Amygdala (tissue), 56 donors: ENCODE data around the gene TMEM185A.
"Not testable (repeated sequence)": the region's sequence is repeated elsewhere in the genome, so short reads cannot be mapped to it uniquely, and the experiment has no call there.

Experiments
- DNase-seq, 56 donors: peaks; one replicate each; lab custom pipeline; 2025; lab: John Stamatoyannopoulos, UW

TMEM185A gene

DNA sequence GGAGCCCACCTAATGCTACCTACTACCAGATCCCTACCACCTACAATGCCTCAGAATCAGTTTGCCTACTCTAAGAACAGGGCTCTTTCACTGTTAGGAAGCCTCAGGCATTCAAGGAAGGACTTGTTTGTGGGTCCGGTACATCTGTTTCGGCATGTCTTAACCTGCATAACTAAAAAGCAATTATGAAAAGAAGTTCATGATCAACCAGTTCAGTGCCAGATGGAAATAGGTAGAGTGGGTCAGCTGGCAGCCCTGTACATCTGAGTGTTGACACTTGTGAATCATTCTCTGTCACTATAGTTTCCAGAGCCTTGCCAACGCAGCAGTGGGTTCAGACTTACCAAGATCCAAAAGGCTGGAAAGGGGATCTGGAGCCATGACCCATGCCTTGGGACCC is 3.3 kb downstream of the TMEM185A start:
- DNase-seq: no peak

DNA sequence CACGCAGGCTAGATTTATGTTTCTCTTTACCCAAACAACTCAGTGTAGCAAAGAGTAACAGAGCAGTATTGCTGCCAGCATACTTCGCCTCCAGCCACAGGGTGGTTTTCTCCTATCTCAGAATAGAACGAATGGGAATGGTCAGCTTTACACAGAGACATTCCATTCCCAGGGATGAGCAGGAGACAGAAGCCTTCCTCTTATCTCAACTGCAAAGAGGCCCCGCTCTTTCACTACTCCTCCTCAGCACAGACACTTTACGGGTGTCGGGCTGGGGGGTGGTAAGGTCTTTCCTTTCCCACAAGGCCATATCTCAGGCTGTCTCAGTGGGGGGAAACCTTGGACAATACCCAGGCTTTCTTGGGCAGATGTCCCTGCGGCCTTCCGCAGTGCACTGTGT is 4.8 kb downstream of the TMEM185A start:
- not testable (repeated sequence) for DNase-seq

DNA sequence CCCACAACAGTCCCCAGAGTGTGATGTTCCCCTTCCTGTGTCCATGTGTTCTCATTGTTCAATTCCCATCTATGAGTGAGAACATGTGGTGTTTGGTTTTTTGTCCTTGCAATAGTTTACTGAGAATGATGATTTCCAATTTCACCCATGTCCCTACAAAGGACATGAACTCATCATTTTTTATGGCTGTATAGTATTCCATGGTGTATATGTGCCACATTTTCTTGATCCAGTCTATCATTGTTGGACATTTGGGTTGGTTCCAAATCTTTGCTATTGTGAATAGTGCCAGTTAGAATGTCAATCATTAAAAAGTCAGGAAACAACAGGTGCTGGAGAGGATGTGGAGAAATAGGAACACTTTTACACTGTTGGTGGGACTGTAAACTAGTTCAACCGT is 11.9 kb downstream of the TMEM185A start:
- not testable (repeated sequence) for DNase-seq

DNA sequence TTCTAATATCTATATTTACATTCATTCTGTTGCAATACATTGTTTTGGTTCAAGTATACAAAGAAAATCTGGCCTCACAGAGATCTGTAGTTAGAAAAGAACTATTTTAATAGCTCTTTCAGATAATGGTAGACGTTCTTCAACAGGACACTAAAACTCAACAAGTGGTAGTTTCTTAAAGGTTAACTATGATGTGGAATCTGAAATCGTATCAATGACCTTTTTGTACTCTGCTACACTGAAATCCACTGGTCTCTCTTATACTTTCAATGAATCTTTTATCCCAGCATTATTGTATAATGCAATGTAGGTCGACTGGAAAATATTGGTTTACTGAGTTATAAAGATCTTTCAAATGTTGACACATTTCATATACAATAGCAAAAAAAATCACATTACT is 12.7 kb downstream of the TMEM185A start:
- DNase-seq: no peak

- no peak for DNase-seq
These were observed 19.9 kb downstream of the TMEM185A start for GRCh38 chrX:149611623-149612175.

GRCh38 chrX:149610511-149610910 is 21.1 kb downstream of the TMEM185A start:
- no peak for DNase-seq

GRCh38 chrX:149607699-149608098 is 23.9 kb downstream of the TMEM185A start:
- no peak for DNase-seq

- DNase-seq: not testable (repeated sequence)
These were observed 26.2 kb downstream of the TMEM185A start for GRCh38 chrX:149605248-149605885.

- DNase-seq: not testable (repeated sequence)
These were observed 33.0 kb downstream of the TMEM185A start for GRCh38 chrX:149598603-149599002.

- not testable (repeated sequence) for DNase-seq
These were observed 35.6 kb downstream of the TMEM185A start for GRCh38 chrX:149595943-149596342.

- not testable (repeated sequence) for DNase-seq
These were observed 36.4 kb downstream of the TMEM185A start, which contains the start of gene HSFX2 for GRCh38 chrX:149595214-149595613. Gene HSFX2 (minus strand): TSS chrX:149595314. CDS start chrX:149594700, 614 bp downstream.

- not testable (repeated sequence) for DNase-seq
These were observed 40.6 kb downstream of the TMEM185A start for GRCh38 chrX:149590993-149591392.

GRCh38 chrX:149587359-149587758 is 44.2 kb downstream of the TMEM185A start, which contains the start of gene MAGEA9B:
Gene MAGEA9B (minus strand): TSS chrX:149587459. CDS start chrX:149583179, 4,280 bp downstream.
- DNase-seq: not testable (repeated sequence)

DNA sequence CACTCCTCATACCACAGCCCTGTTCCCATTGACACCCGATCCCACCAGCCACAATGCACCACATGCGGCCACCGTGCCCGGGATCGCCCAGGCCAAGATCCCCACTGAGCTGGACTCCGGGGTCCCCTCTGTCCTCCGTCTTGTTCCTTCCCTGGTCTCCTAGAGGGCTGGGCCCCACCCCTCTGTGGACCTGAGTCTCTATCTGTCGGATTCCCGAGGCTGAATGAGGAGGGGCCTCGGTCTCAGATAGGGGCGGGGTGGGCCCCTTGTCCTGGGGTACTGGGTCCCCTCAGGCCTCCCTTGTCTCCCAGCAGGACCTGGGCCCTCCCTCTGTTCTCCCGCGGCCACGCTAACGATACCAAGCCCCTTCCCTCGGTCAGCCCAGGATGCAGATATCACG is 46.0 kb downstream of the TMEM185A start:
- not testable (repeated sequence) for DNase-seq

- not testable (repeated sequence) for DNase-seq
These were observed 58.1 kb downstream of the TMEM185A start for GRCh38 chrX:149573456-149573855.

DNA sequence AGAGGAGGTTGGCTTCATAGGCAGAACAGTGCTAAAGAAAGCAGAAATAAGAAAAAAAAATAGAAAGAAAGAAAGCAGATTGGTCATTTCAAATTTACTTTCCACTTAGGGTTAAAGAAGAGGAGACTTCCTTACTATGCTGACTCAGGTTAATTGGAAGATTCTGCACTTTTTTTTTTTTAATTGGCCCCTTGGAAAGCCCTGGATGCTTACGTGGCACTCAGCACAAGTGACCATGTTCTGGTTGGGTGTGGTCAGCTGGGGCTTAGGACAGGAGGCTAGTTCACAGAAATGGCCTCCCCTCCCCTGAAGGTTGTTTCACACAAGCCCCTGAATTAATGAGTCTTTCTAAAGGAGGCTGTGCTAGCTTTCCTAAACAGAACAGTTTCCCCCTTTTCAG is 58.8 kb downstream of the TMEM185A start:
- DNase-seq: no peak

GRCh38 chrX:149571770-149572169 is 59.8 kb downstream of the TMEM185A start:
- DNase-seq: no peak

GRCh38 chrX:149570668-149571067 is 60.9 kb downstream of the TMEM185A start:
- DNase-seq: no peak

DNA sequence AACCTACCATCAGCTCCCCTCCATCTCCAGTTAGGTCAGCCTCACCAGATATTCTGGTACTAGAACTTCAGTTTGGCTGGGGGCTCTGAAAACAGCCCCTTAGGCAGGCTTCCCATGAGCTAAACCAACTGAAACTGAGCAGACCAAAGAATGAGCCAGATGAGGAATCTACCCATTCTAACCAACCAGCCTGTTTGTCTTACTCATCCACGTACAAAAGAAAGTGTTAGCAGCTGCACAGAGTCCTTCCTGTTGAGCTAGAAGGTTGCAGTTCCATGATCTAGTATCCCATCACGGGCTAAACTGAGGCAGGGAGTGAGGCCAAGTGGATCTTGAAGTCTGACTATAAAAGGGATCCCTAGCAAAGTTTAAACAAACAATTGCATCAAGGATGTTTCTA is 61.8 kb downstream of the TMEM185A start:
- no peak for DNase-seq

DNA sequence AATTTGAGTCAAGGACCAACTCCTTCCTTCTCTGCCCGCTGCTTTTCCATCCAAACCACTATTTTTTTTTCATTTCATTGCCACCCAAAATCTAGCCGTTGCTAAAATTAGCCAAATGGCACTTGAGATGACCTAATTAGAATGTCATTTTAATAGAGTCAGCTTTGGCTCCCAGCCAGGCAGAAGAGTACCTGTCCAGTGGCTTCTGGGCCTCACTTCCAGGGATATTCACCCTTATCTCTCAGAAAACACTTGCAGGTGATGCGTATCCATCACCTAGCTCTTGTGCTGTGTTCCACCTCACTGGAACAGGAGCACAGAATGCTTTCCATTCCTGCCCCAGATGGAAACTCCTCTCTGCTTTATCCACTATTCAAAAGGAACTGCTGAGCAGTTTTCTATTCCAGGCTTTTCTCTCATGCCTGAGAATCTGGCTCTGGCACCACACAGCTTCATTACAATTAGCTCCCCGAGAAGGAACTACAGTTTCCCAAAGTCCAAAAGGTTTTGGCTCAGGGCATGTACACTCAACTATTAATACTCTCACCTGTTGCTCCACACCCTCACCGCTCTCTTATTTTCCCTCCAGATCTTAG is 62.8 kb downstream of the TMEM185A start:
- no peak for DNase-seq

DNA sequence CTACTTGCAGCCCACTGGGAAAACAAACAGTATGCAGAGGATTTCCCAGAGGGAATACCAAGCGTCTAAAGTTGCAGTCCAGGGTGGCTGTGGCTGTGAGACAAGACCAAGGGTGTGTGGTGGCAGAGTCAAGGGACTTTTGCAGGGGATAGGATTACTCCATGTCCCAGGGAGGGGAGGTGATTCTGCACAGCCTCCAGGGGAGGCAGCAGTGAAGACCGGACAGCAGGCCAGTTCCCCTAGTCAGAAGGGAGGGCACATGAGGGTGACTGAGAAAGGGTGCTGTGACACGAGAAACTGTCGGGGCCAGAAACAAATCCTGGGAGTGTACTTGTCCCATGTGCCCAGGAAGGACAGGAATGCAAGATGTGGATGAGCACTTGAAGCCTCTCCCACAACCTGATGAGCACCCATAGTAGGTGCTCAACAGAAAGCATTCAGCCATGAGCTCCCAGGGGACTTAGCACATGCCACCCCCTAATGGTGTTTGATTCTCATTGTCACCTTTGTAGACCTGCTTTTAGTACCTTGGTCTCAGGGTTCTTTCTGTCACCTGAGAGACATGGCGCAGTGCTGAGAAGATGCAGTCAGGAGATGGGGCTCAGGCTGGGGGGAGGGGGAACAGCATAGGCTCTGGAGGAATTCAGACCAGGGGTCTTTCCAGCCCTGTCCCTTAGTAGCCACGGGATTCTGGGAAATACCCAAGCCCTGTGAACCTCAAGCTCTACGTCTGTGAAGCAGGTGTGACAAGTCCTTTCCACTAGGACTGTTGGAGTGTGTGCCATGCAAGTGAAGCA is 63.8 kb downstream of the TMEM185A start:
- no peak for DNase-seq
